K562 (cell line): Measurements from ENCODE around the gene VWC2.

ENCODE experiments used
- ARNT ChIP-seq, 2 experiments: fragments of 450-650 bp; IDR thresholded peaks; 2 replicates each; pipeline ENCODE4 v1.6.1; 2016; ENCODE audit warnings: mild to moderate bottlenecking in 1 of 2
- CBFA2T3 ChIP-seq: fragments of 450-650 bp; IDR thresholded peaks from 2 replicates; pipeline ENCODE4 v1.6.1; 2017
- NFYB ChIP-seq: IDR thresholded peaks from 2 replicates; pipeline ENCODE4 v1.6.1; 2011; ENCODE audit warnings: mild to moderate bottlenecking, moderate library complexity; ENCODE audit not compliant: insufficient read length; ENCODE audit errors: extremely low read depth
- PHTF2 ChIP-seq: fragments of 250-450 bp; sonication (Bioruptor Pico); IDR thresholded peaks from 2 replicates; pipeline ENCODE4 v1.5.0; 2021; ENCODE audit warnings: mild to moderate bottlenecking
- POLR2AphosphoS5 ChIP-seq: IDR thresholded peaks from 2 replicates; pipeline ENCODE4 v1.6.1; 2011; ENCODE audit warnings: mild to moderate bottlenecking, low read depth, low read length, moderate library complexity; ENCODE audit not compliant: control insufficient read depth, insufficient read depth
- RCOR1 ChIP-seq, 2 experiments: IDR thresholded peaks; 2 replicates each; pipeline ENCODE4 v1.6.1; 2012; ENCODE audit warnings: low read depth in 2 of 2, low read length in 2 of 2, borderline replicate concordance in 1 of 2, improper control_type of control experiment in 1 of 2
- SETDB1 ChIP-seq: IDR thresholded peaks from one replicate; pipeline ENCODE4 v1.6.1; 2012; ENCODE audit warnings: low read length, control low read depth, inconsistent platforms
- TF ChIP-seq, protein P1 (sequence below), 3 experiments: IDR thresholded peaks in 2 of 3; conservative IDR thresholded peaks in 1 of 3; 2 replicates each; pipeline ENCODE4 v1.5.1; 2011 to 2012; ENCODE audit warnings: low read length in 3 of 3, mild to moderate bottlenecking in 3 of 3, control low read depth in 2 of 3, improper control_type of control experiment in 1 of 3, inconsistent platforms in 1 of 3, low read depth in 1 of 3, mixed read lengths in 1 of 3, moderate library complexity in 1 of 3; ENCODE audit not compliant: insufficient read depth in 2 of 3
- TF ChIP-seq, protein P2 (sequence below): sonication (generic); formaldehyde crosslinking; IDR thresholded peaks from 2 replicates; pipeline ENCODE4 v1.8.1; 2023; ENCODE audit warnings: mild to moderate bottlenecking, missing genetic modification reagents
- TF ChIP-seq, protein P3 (sequence below), 2 experiments: fragments of 450-650 bp in 1 of 2; sonication (generic) in 1 of 2; formaldehyde crosslinking in 1 of 2; IDR thresholded peaks; 2 replicates each; pipeline versions ENCODE4 v1.7.1 to v1.9.0; 2016 to 2022; ENCODE audit warnings: inconsistent platforms in 1 of 2, mild to moderate bottlenecking in 1 of 2, missing genetic modification reagents in 1 of 2
- TF ChIP-seq, protein P4 (sequence below): sonication (generic); formaldehyde crosslinking; IDR thresholded peaks from 2 replicates; pipeline ENCODE4 v1.9.0; 2022; ENCODE audit warnings: mild to moderate bottlenecking, missing genetic modification reagents
- TF ChIP-seq, protein P5 (sequence below), 2 experiments: fragments of 450-650 bp in 1 of 2; sonication (generic) in 1 of 2; formaldehyde crosslinking in 1 of 2; IDR thresholded peaks in 1 of 2; conservative IDR thresholded peaks in 1 of 2; 2 replicates each; pipeline versions ENCODE4 v1.6.1 to v1.8.1; 2016 to 2023; ENCODE audit warnings: mild to moderate bottlenecking in 2 of 2, moderate library complexity in 2 of 2, inconsistent platforms in 1 of 2, missing genetic modification reagents in 1 of 2

DNA sequence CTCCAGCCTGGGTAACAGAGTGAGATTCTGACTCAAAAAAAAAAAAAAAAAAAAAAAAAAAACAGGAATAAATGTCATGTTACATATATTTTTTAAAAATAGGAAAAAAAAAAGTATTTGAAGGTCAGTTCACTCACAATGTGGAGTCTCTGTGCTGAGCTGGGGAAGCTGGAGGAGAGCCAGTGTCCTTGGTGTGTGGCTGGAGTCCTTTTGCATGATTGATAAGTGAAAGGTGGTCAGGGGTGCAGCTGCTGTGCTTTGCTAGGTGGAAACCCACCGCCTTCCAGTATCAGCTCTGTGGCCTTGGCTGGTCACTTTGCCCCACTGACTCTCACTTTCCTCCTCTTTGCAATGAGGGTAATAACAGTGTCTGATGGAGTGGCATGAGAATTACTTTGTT is 101.9 kb downstream of the VWC2 start:
- TF ChIP-seq, protein P1, sequence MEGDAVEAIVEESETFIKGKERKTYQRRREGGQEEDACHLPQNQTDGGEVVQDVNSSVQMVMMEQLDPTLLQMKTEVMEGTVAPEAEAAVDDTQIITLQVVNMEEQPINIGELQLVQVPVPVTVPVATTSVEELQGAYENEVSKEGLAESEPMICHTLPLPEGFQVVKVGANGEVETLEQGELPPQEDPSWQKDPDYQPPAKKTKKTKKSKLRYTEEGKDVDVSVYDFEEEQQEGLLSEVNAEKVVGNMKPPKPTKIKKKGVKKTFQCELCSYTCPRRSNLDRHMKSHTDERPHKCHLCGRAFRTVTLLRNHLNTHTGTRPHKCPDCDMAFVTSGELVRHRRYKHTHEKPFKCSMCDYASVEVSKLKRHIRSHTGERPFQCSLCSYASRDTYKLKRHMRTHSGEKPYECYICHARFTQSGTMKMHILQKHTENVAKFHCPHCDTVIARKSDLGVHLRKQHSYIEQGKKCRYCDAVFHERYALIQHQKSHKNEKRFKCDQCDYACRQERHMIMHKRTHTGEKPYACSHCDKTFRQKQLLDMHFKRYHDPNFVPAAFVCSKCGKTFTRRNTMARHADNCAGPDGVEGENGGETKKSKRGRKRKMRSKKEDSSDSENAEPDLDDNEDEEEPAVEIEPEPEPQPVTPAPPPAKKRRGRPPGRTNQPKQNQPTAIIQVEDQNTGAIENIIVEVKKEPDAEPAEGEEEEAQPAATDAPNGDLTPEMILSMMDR (IDR thresholded peaks at IDR 0.05 in 2 of 3, conservative IDR thresholded peaks at IDR 0.05 in 1 of 3; ENCODE audit: insufficient read depth in 2 of 3, low read depth in 1 of 3, low read length in 3 of 3) = no peak
- TF ChIP-seq, protein P2, sequence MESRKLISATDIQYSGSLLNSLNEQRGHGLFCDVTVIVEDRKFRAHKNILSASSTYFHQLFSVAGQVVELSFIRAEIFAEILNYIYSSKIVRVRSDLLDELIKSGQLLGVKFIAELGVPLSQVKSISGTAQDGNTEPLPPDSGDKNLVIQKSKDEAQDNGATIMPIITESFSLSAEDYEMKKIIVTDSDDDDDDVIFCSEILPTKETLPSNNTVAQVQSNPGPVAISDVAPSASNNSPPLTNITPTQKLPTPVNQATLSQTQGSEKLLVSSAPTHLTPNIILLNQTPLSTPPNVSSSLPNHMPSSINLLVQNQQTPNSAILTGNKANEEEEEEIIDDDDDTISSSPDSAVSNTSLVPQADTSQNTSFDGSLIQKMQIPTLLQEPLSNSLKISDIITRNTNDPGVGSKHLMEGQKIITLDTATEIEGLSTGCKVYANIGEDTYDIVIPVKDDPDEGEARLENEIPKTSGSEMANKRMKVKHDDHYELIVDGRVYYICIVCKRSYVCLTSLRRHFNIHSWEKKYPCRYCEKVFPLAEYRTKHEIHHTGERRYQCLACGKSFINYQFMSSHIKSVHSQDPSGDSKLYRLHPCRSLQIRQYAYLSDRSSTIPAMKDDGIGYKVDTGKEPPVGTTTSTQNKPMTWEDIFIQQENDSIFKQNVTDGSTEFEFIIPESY = no peak
- TF ChIP-seq SETDB1 (no peak), NFYB (no peak), ARNT (IDR thresholded peaks at IDR 0.05) (no peak), CBFA2T3 (no peak), RCOR1 (IDR thresholded peaks at IDR 0.05; ENCODE audit: borderline replicate concordance in 1 of 2, low read depth in 2 of 2, low read length in 2 of 2) (no peak), POLR2AphosphoS5 (no peak), PHTF2 (CRISPR knock-in tag) (no peak)
- TF ChIP-seq, protein P3, sequence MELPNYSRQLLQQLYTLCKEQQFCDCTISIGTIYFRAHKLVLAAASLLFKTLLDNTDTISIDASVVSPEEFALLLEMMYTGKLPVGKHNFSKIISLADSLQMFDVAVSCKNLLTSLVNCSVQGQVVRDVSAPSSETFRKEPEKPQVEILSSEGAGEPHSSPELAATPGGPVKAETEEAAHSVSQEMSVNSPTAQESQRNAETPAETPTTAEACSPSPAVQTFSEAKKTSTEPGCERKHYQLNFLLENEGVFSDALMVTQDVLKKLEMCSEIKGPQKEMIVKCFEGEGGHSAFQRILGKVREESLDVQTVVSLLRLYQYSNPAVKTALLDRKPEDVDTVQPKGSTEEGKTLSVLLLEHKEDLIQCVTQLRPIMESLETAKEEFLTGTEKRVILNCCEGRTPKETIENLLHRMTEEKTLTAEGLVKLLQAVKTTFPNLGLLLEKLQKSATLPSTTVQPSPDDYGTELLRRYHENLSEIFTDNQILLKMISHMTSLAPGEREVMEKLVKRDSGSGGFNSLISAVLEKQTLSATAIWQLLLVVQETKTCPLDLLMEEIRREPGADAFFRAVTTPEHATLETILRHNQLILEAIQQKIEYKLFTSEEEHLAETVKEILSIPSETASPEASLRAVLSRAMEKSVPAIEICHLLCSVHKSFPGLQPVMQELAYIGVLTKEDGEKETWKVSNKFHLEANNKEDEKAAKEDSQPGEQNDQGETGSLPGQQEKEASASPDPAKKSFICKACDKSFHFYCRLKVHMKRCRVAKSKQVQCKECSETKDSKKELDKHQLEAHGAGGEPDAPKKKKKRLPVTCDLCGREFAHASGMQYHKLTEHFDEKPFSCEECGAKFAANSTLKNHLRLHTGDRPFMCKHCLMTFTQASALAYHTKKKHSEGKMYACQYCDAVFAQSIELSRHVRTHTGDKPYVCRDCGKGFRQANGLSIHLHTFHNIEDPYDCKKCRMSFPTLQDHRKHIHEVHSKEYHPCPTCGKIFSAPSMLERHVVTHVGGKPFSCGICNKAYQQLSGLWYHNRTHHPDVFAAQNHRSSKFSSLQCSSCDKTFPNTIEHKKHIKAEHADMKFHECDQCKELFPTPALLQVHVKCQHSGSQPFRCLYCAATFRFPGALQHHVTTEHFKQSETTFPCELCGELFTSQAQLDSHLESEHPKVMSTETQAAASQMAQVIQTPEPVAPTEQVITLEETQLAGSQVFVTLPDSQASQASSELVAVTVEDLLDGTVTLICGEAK (IDR thresholded peaks at IDR 0.05) = no peak
- TF ChIP-seq, protein P3 (CRISPR knock-in tag; IDR thresholded peaks at IDR 0.05) = no peak
- TF ChIP-seq, protein P4, sequence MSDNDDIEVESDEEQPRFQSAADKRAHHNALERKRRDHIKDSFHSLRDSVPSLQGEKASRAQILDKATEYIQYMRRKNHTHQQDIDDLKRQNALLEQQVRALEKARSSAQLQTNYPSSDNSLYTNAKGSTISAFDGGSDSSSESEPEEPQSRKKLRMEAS (CRISPR knock-in tag) = no peak
- TF ChIP-seq, protein P5, sequence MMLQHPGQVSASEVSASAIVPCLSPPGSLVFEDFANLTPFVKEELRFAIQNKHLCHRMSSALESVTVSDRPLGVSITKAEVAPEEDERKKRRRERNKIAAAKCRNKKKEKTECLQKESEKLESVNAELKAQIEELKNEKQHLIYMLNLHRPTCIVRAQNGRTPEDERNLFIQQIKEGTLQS (IDR thresholded peaks at IDR 0.05) = no peak
- TF ChIP-seq, protein P5 (CRISPR knock-in tag; conservative IDR thresholded peaks at IDR 0.05) = no peak
